Pons (tissue), 1 donor: ENCODE measurements around the gene EPM2AIP1.
"Not testable (repeated sequence)": the region's sequence is repeated elsewhere in the genome, so short reads cannot be mapped to it uniquely, and the experiment has no call there.

Experiments
- DNase-seq: peaks from one replicate; pipeline ENCODE4 v3.0.0-alpha.2; 2016; ENCODE audit warnings: low spot score

Gene EPM2AIP1

DNA sequence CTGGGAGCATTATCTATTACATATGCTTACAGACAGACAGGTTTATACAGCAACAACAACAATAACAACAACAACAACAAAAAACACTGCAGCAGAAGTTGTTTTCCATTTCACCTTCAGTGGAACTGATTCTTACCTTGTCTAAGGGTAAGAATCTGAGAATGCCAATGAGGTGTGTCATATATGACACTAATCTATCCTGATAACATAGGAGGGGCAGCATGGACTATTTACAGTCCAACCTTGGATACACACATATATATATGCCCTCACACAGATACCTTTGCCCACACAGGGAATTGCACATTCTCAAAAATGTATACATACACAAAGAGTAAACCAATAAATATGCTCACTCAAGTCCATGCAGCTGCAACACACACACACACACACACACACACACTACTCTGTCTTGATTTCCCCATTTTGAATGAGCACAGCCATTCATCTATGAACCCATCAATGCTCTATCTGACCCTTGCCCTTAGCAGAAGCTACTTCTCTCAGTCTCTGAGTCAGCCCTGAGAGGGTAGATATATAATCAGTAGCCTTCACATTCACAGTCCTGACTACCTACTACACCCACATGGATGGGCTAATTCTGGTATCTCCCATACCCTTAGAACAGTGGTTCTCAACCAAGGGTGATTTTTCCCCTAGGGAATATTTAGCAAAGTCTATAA lies 38.3 kb downstream of the EPM2AIP1 start:
- no peak for DNase-seq

DNA sequence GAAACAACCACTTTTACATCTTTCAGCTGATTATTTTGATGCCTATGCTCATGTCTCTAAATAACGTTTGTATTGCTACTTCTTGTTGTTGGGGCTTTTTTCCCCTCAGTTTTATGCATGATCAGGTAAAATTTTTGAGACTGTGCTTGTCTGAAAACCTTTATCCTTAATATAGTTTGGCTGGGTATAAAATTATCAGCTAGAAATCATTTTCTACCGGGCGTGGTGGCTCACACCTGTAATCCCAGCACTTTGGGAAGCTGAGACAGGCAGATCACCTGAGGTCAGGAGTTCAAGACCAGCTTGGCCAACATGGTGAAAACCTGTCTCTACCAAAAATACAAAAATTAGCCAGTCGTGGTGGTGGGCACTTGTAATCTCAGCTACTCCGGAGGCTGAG lies 45.1 kb downstream of the EPM2AIP1 start:
- not testable (repeated sequence) for DNase-seq

DNA sequence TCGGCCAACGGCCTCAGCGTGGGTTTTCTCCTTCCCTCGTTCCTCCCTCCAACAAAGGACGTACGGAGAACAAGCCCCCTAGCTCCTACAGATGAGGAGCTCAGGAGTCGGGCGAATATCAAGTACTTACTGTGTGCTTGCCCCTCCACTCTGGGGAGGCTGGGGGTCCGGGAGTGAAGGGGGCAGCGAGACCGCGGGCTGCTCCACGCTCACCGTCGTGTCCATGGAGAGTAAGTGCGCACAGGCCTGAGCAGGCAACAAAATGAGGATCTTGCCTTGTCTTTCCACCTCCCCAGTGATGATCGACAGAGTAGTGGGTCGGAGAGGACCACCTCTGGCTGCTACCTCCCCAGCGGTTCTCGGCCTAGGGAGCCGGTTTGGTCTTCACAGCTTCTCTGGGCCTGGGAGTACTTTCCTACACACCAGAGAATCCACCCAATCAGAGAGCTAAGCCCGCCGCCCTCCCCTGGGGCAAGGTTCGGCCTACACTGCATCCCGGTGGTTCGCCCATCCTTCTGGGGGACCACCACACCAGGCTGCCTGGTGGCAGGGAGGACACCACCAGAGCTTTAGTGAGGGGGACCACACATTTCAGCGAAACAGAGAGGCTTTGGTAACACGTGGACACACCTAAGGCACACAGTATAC lies 47.5 kb downstream of the EPM2AIP1 start:
- no peak for DNase-seq

DNA sequence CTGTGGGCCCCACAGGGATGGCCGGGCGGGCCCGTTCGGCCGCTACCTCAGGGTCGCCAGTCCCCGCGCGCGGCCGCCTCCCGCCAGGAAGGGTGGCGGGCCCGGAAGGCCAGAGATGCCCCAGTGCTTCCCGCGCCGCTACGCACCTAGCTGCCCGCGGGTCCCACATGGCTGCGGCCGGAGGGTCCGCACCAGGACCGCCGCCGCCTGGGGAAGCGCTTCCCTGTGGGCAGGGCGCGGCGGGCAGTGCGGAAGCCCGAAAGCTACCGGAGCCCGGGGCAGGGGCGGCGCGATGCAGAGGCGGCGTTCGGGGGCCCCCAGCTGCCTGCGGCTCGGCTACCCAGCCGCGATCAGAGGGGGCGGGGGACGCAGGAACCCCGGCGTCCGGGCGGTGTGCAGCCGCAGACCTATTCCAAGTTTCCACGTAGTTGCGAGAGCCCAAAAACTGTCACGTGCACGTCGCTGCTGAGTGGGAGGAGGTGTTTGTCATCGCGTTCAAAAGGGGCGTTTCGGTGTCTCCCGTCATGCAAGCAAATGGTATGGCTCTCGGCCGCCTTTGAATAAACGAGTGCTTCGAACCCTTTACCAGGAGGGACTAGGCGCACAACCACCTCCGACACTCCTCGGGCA lies 48.2 kb downstream of the EPM2AIP1 start, which contains the start of gene TRANK1:
Gene TRANK1 (minus strand): TSS at position 414 of the 630 bp plus-strand sequence. CDS start 245 bp downstream, at position 169.
- peak; percentile 37 for DNase-seq

DNA sequence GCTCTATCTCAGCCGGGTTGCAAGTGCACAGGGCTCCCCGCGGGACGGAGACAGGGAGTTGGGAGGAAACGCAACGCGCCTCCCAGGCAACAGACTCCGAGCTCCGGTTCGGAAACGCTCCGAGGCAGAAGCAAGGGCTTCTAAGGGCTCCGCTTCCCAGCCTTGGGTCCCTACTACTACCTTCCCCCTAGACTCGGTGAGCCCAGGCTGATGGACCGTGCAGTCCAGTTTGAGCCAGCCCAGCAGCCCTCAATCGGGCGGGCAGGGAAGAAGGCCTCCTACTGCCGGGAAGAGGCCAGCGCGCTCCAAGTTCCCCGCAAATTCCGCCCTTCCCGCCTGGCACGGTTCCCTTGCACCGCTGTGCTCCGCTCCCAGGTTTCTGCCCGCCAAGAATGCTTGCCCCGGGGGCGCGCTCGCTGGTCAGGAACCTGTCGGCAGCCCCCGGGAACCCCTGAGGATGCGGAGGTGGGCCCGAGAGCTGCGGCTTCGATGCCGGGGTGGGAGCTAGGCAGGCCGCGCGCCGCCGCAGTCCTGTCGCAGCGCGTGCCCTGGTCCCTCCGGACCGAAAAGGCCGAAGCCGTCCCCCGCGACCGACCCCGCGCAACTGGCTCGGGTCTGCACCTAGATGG lies 48.8 kb downstream of the EPM2AIP1 start:
- DNase-seq = no peak

DNA sequence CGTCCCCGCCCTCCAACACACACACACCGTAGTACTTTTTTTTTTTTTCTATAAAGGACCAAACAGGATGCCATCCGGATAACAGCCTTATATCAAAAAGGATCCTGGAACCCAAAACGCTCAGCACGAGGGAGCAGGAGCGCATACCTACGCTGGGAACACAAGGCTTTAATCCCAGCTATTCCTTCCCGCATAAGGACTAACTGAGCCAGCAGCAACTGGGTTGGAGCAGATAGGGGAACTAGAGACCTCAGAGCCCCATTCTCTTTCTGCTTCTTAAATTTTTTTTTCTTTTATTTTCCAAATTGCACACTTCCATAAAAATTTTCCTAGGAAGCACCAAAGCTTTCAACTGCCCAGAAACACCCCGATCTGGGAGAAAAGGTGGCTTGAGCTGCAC lies 49.3 kb downstream of the EPM2AIP1 start:
- DNase-seq = no peak

GRCh38 chr3:36942638-36943248 lies 50.2 kb downstream of the EPM2AIP1 start:
- no peak for DNase-seq

DNA sequence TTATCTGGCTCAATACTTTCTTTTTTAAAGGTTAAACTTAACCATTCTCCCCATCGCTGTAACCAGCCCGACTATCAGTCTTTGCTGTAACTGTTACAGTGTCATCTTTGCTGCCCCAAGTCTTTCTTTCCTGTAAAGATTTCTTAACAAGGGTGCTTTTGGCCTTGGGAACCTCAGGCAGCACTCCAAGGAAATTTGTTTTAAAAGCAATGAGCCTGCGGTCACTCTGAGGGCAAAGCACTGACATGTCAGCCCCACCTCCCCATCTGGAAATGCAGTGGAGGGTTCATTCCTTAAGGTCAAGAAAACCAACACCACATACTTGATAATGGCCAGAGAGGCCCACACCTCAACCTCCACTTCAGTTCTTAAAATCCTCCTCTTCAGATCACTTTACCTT lies 51.3 kb downstream of the EPM2AIP1 start:
- no peak for DNase-seq

- no peak for DNase-seq
These were observed 51.8 kb downstream of the EPM2AIP1 start for GRCh38 chr3:36941162-36941561.

DNA sequence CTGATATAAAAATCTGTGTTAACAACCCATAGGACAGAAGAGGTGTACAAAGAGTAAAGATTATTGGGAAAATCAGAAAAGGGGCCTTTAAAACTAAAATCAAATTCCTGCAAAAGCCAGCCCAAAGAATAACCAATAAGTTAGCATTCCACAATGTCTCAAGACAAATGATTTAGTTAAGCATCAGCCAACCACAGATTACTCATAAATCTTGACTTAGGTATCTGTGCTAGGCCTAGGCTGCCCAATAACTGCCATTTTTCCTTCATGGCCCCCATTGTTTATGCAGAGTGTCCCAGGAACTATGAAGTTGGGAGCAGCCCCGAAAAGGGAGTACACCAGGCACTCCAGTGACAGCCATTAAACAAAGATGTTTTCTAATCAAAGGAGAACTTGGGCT lies 55.4 kb downstream of the EPM2AIP1 start:
- DNase-seq = no peak
